Pulmonary artery endothelial cell (primary cell): Measurements from ENCODE around the gene BTBD18. TPM values are rescaled to one million over a fixed set of nuclear protein-coding genes. Genes with fewer than 3 reads are reported as not detected.
"Not testable (repeated sequence)": the region's sequence is repeated elsewhere in the genome, so short reads cannot be mapped to it uniquely, and the experiment has no call there.

ENCODE experiments used
- DNase-seq: peaks from one replicate; pipeline ENCODE4 v3.0.0-alpha.2; 2011; ENCODE audit warnings: low read depth, low spot score
- total RNA-seq: library from RNA; depleted of rRNA; stranded (reverse); fragments of >200 nt; gene quantifications from 2 replicates; pipeline ENCODE4 v1.2.3, GENCODE V29; 2014

The BTBD18 gene
- total RNA-seq, 1 donor from 2014 or later: not detected

GRCh38 chr11:57729479-57729878, 22.1 kb downstream of the BTBD18 start:
- DNase-seq: no peak

- DNase-seq: no peak
Measured at GRCh38 chr11:57728829-57729228, 22.8 kb downstream of the BTBD18 start.

GRCh38 chr11:57727185-57727584, 24.4 kb downstream of the BTBD18 start:
- no peak for DNase-seq

- not testable (repeated sequence) for DNase-seq
Measured at GRCh38 chr11:57716726-57717125, 34.9 kb downstream of the BTBD18 start.

GRCh38 chr11:57713835-57714234, 37.8 kb downstream of the BTBD18 start:
- DNase-seq: no peak

GRCh38 chr11:57712256-57713150, 39.1 kb downstream of the BTBD18 start, which contains the start of gene TMX2:
Gene TMX2, plus strand, starts transcription at chr11:57712593. Its CDS starts 26 bp downstream, at chr11:57712619.
- peak; percentile 100 for DNase-seq

- peak; percentile 45 for DNase-seq
Measured at GRCh38 chr11:57711414-57712255, 40.0 kb downstream of the BTBD18 start, which contains the start of gene MED19. Gene MED19, minus strand, starts transcription at chr11:57712215. Its CDS starts 36 bp downstream, at chr11:57712179.

- DNase-seq: no peak
Measured at GRCh38 chr11:57709802-57710367, 41.7 kb downstream of the BTBD18 start.

- not testable (repeated sequence) for DNase-seq
Measured at GRCh38 chr11:57705432-57705831, 46.2 kb downstream of the BTBD18 start.

GRCh38 chr11:57704932-57705331, 46.7 kb downstream of the BTBD18 start:
- no peak for DNase-seq

GRCh38 chr11:57703341-57703740, 48.3 kb downstream of the BTBD18 start:
- no peak for DNase-seq

- DNase-seq: no peak
Measured at GRCh38 chr11:57700425-57700824, 51.2 kb downstream of the BTBD18 start.

- no peak for DNase-seq
Measured at GRCh38 chr11:57699813-57700212, 51.8 kb downstream of the BTBD18 start.

GRCh38 chr11:57698843-57699365, 52.7 kb downstream of the BTBD18 start:
- no peak for DNase-seq

Other genes starting within 250 kb of the BTBD18 start
- gene SLC43A1, start 236.1 kb downstream of the BTBD18 start, total RNA-seq: 14.1 and 15.6 TPM in 2 replicates
- gene TIMM10, start 221.1 kb downstream of the BTBD18 start, total RNA-seq: 52.2 and 74.4 TPM in 2 replicates
- gene SMTNL1, start 214.2 kb downstream of the BTBD18 start, total RNA-seq: not detected in 2 replicates
- gene UBE2L6, start 184.1 kb downstream of the BTBD18 start, total RNA-seq: 34.5 and 47.3 TPM in 2 replicates
- 0.11 TPM in 1 of 2 replicates, not detected in the other for gene SERPING1, start 154.1 kb downstream of the BTBD18 start, total RNA-seq
- gene YPEL4, start 101.9 kb downstream of the BTBD18 start, total RNA-seq: 0.14 and 0.20 TPM in 2 replicates
- gene CLP1, start 94.1 kb downstream of the BTBD18 start, total RNA-seq: 22.9 and 26.0 TPM in 2 replicates
- 39.4 and 43.8 TPM in 2 replicates for gene ZDHHC5, start 83.7 kb downstream of the BTBD18 start, total RNA-seq
- 16.7 and 18.5 TPM in 2 replicates for gene MED19, start 39.6 kb downstream of the BTBD18 start, total RNA-seq
- 53.2 and 85.0 TPM in 2 replicates for gene TMX2, start 39.2 kb downstream of the BTBD18 start, total RNA-seq
- gene SELENOH, start 10.3 kb downstream of the BTBD18 start, total RNA-seq: 60.6 and 86.0 TPM in 2 replicates
- 174 and 247 TPM in 2 replicates for gene CTNND1, start 10.0 kb upstream of the BTBD18 start, total RNA-seq